GM21367 (cell line): ENCODE measurements around the gene C14orf180.

Experiments used
- ATAC-seq: cut with Tn5 transposase; IDR thresholded peaks from one replicate; pipeline ENCODE4 v1.9.1; 2021; ENCODE audit not compliant: unreplicated experiment

Gene C14orf180

GRCh38 chr14:104560586-104560945 is 19.0 kb upstream of the C14orf180 start:
- no peak for ATAC-seq

GRCh38 chr14:104561124-104561557 is 18.4 kb upstream of the C14orf180 start:
- no peak for ATAC-seq

- no peak for ATAC-seq
These were observed 17.7 kb upstream of the C14orf180 start for GRCh38 chr14:104561632-104562495.

- no peak for ATAC-seq
These were observed 17.0 kb upstream of the C14orf180 start for GRCh38 chr14:104562606-104563005.

GRCh38 chr14:104563191-104563741 is 16.3 kb upstream of the C14orf180 start:
- no peak for ATAC-seq

GRCh38 chr14:104563742-104564615 is 15.6 kb upstream of the C14orf180 start:
- ATAC-seq: no peak

- no peak for ATAC-seq
These were observed 14.6 kb upstream of the C14orf180 start for GRCh38 chr14:104564744-104565679.

GRCh38 chr14:104567141-104567956 is 12.2 kb upstream of the C14orf180 start:
- ATAC-seq: no peak

GRCh38 chr14:104567957-104568225 is 11.7 kb upstream of the C14orf180 start:
- ATAC-seq: no peak

- no peak for ATAC-seq
These were observed 10.9 kb upstream of the C14orf180 start for GRCh38 chr14:104568620-104569019.

GRCh38 chr14:104569435-104569834 is 10.1 kb upstream of the C14orf180 start:
- ATAC-seq: no peak

- ATAC-seq: no peak
These were observed 8.3 kb upstream of the C14orf180 start for GRCh38 chr14:104571246-104571645.

- no peak for ATAC-seq
These were observed 7.4 kb upstream of the C14orf180 start for GRCh38 chr14:104572024-104572626.

- no peak for ATAC-seq
These were observed 6.9 kb upstream of the C14orf180 start for GRCh38 chr14:104572668-104573067.

GRCh38 chr14:104573930-104574329 is 5.6 kb upstream of the C14orf180 start:
- no peak for ATAC-seq

GRCh38 chr14:104574536-104574935 is 5.0 kb upstream of the C14orf180 start:
- no peak for ATAC-seq

GRCh38 chr14:104574978-104575583 is 4.5 kb upstream of the C14orf180 start:
- ATAC-seq: no peak

GRCh38 chr14:104576232-104576969 is 3.2 kb upstream of the C14orf180 start:
- ATAC-seq: no peak
